Ovary (tissue), 1 donor: ENCODE measurements around the gene MIER2.

ENCODE experiments used
- EP300 ChIP-seq: sonication (generic); formaldehyde crosslinking; IDR thresholded peaks from one replicate; pipeline ENCODE4 v1.6.1; 2017; ENCODE audit warnings: antibody characterized with exemption
- POLR2A ChIP-seq: fragments of 450-650 bp; IDR thresholded peaks from one replicate; pipeline ENCODE4 v1.6.1; 2017; ENCODE audit warnings: antibody characterized with exemption, mild to moderate bottlenecking, moderate library complexity

- no peak for TF ChIP-seq POLR2A
- TF ChIP-seq EP300, result no peak
Measured at GRCh38 chr19:291006-291521, 53.5 kb downstream of the MIER2 start, which contains the start of gene PLPP2.
